NCI-H69 (cell line): ENCODE data around the gene SFTA2.
"Not testable (repeated sequence)": the region's sequence is repeated elsewhere in the genome, so short reads cannot be mapped to it uniquely, and the experiment has no call there.

Experiments
- DNase-seq: peaks from one replicate; lab custom pipeline; 2025; lab: John Stamatoyannopoulos, UW

Gene SFTA2

DNA sequence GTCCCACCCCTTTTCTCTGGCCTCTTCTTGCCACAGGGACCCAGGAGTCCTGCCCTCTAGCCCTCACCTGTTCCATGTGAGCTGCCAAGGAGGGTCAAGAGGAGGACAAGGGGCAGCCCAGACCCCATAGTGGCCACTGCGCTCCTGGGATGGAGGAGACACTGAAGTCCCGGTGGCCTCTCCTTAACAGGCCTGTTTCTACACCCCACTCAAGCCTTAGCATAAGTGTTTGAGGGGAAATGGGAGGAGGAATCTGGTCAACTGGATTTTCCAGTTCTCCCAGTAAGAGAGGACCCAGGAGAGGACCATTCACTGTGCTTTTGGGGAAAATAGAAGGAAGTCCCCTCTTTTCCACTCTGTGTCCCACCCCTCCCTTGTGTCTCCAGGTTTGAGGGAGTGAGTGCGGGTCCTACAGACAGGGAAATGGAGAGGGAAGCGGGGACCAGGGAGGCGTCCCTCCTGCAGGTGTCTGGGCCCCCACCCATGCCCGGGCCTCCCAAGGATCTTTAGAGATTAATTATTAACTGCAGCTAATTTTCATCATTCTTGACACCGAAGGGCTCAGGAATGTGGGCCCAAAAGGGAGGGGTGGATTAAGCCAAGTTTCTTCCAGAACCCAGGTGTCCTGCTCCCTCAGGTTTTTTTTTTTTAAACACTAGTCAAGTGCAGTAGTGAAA is at the start of gene SFTA2:
TSS of gene SFTA2 (minus strand) at position 202 of the 677 bp plus-strand sequence. CDS start at position 128, 74 bp downstream.
- no peak for DNase-seq

DNA sequence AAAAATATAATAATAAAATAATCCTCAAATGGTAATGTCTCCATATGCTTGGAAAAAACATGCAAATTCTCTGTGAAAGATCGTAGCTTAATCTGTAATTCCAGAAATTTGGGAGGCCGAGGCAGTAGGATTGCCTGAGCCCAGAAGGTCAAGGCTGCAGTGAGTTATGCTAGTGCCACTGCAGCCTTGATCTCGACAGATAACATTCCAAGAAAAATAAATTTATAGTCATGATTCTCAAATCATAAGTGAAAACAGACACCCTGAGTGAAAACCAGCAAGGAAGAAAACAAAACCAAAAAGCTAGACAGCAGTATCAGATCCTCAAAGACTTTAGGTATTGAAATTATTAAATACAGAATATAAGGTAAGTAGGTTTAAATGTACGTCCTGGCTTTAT is 47.7 kb upstream of the SFTA2 start:
- DNase-seq: no peak

DNA sequence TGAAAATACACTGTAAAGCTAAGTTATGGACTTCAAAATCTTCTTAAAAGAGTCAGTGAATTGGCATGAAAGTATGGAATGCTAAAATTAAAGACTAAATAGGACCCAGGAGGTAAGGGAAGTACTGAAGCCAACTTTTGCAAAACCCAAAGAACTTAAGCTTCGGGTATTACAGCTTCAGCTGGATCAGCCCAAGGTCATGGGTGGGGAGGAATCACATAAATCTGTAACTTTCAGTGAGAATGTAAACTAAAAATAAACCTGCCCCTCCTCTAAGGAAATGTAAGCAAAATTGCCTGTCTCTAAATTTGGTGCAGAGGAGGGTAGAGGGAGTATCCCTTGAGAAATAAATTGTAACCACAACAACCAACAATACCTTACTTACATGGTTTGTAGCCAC is 47.2 kb upstream of the SFTA2 start:
- DNase-seq: no peak

DNA sequence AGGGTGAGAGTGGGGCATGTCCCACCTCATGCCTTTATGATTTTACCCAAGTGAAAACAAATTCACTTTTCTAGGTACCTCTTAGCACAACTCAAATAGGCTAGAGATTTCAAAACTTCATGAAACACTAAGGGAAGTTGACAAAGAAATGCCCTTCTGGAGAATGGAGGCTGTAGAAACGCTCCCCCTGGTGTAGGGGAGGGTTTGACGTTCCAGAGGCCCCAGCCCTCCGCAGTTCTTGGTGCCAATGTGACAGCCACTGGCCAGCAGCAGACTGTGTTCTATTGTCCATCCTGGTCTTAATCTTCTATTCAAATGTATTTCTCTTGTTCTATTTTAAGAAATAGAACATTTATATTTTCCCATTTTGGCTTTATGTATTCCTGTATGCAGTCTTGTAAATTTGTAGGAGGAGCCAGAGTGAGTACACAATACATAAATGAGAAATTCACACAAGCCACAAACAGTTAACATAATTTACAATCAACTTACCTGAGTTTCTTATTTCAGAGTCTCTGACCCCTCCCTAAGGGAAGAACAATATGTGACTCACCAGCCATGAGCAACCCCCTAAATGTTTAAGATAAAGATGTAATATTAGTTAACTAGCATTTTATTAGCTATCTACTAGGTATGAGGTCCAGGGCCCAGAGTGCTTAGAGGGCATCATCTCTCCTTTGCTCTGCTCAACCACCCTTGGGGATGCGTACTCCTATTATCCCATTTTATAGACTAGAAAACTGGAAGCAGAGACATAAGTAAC is 42.7 kb upstream of the SFTA2 start:
- no peak for DNase-seq

DNA sequence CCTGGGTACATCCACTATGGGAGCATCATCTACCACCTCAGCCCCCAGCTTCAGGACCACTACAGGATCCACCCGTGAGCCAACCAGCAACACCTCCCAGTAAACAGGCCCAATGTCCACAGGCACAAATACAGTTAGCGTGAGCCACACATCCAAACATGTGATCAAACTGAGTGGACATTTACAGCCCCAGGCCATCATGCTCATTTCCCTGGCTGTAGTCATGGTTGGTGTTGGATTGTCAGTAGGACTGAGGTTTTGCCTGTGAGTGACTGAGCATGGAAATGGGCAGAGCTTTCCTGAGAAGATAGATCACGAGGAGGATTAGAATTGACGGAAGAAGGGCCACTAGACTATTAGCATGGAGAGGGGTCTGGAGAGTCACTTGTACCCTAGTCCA is 40.8 kb upstream of the SFTA2 start:
- DNase-seq: no peak

DNA sequence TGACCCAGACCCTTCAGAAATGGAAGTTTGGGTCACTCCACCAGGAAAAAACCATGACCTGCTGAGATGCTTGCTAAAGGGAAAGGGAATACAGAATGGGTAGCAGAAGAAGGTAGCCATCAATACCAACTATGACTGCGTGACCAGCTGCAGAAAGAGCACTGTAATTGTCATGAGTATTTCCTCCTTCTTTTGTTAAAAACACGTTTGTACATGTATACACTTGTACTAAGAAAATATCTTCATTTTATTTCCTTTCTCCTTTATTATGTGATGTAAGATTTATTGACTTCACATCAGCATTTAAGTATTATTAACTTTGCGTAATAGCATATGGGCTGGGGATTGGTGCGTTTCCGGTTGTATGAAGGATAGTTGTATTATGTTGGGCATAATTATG is 39.0 kb upstream of the SFTA2 start:
- no peak for DNase-seq

DNA sequence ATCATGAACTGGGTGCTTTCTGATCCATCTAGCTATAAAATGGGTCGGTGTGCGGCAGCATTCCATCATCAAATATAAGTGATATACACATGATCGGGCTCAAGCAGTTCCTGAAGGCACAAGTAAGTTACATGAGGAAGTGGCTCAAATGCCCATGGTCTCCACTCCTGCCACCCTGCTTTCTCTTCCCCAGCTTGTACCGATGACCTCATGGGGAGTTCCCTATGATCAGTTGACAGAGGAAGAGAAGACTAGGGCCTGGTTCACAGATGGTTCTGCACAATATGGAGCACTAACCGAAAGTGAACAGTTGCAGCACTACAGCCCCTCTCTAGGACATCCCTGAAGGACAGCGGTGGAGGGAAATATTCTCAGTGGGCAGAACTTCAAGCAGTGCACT is 37.2 kb upstream of the SFTA2 start:
- DNase-seq: not testable (repeated sequence)

DNA sequence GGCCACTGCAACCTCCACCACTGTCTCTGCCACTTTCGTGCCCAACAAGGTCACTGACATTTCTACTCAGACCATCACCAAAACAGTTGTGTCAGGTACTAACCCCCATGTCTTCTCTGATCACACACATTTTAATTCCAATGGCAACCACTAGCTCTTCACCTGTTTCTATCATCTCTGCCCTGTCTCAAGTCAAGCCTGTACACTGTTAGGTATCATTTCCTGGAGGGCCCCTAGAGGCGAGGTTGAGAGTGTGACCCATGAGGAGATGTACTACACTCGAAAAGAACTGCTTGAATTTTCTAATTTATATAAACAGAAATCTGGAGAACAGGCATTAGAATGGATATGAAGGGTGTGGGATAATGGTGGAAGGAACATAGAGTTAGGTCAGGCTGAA is 34.2 kb upstream of the SFTA2 start:
- no peak for DNase-seq

DNA sequence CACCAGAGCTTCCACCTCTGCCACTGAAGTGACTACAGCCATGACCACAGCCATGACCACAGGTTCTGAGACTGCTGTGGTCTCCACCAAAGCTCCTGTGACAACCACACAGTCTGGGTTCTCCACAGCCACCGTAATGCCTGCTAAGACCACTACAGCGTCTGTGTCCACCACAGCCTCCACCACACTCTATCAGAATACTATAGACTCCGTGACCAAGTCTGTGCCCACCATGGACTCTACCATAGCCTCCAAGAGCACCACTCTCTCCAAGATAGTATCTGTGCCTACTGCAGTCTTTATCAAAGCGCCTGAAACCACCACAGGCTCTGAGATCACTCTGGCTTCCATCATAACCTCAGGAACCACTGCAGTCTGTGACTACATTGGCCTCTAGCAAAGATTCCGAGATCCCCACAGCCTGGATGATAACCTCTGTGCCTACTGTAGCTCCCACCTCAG is 33.2 kb upstream of the SFTA2 start:
- no peak for DNase-seq

DNA sequence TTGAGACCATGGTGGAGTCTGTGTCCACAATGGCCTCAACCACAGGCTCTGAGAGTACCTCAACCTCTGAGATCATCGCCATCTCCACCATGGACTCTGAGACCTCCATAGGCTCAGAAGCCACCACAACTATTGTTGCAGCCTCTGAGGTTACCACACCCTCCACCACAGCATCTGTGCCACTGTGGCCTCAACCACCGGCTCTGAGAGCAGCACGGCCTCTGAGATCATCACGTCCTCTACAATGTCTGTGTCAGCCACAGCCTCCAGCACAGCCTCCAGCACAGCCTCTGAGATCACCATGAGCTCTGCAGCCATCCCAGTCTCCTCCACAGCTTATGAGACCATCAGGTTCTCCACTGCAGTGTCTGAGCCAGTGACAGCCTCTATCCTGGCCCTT is 32.1 kb upstream of the SFTA2 start:
- no peak for DNase-seq

DNA sequence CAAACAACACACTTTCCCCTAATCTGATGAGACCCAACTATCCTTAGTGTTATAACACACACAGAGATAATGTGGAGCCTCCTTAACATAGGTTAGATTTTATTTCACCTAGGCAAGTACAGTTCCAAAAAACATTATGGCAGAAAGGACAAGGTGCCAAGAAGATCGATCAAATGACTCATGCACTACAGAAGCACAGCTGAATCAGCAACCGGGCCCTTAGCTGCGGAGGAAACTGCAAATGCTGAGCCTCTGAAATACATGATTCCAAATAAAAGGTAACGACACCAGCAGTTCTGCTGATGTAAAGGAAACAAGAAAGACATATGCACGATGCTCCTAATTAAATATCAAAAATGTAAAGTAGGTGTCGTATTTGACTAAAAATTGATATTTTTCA is 31.7 kb upstream of the SFTA2 start:
- no peak for DNase-seq

DNA sequence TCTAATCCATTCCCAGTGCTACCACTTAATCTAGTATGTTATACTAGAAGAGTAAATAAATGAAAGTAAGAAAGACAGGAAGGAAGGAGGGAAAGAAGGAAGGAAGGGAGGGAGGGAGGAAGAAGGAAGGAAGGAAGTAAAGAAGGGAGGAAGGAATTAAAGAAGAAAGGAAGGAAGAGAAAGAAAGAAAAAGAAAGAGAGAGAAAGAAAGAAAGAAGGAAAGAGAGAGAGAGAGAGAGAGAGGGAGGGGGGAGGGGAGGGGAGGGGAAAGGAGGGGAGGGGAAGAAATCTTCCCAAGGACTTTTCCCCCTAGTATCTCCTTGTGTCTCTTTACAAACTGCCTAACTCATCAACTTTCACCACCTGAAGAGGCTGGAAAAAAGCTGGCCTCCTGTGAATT is 30.7 kb upstream of the SFTA2 start:
- DNase-seq: no peak

DNA sequence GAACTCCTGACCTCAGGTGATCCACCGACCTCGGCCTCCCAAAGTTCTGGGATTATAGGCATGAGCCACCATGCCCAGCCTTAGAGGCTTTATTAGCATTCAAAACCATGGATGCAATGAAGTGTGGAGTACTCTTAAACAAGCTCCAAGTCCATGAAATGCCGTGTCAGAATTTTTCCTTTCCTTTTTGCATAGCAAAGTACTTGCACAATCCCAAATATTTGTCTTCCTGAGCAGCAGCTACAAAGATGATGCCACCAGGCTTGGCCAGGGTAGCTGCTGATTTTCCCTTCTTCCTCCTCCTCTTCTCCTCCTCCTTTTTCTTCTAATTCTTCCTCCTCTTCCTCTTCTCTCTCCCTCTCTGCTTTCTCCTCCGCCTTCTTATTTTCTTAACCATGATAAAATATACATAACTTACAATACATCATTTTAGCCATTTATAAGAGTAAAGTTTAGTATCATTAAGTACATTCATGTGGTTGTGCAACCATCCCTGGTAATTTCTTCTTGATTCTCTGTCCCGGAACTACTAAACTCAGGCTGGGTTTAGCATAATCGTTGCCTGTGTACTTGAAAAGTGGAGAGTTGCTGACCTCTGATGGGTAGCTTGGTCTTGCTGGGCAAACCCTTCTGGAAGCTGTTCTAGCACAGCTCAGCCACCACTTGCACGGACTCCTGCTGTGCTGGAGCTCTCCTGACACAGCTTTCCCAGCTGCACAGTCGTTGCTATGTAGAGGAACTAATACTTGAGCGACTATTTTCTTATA is 29.1 kb upstream of the SFTA2 start:
- DNase-seq: no peak

DNA sequence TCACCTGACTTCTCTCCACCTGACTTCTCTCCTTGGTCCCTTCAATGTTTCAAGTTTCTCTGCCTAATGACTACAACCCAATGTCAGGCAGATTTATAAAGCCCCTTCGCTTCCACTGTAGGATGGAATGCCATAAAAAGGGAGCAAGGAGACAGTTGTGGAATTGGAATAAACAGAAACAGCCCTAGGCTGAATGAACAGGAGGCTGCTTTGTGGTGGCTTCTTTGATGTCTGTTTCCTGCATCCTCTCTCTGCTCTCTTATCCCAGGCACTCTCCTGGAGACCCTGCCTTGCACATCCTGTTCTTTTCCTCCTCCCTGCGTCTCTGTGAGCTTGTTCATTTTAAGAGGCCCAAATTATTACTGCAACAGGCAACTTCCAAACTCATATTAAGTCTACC is 25.7 kb upstream of the SFTA2 start:
- DNase-seq: no peak

DNA sequence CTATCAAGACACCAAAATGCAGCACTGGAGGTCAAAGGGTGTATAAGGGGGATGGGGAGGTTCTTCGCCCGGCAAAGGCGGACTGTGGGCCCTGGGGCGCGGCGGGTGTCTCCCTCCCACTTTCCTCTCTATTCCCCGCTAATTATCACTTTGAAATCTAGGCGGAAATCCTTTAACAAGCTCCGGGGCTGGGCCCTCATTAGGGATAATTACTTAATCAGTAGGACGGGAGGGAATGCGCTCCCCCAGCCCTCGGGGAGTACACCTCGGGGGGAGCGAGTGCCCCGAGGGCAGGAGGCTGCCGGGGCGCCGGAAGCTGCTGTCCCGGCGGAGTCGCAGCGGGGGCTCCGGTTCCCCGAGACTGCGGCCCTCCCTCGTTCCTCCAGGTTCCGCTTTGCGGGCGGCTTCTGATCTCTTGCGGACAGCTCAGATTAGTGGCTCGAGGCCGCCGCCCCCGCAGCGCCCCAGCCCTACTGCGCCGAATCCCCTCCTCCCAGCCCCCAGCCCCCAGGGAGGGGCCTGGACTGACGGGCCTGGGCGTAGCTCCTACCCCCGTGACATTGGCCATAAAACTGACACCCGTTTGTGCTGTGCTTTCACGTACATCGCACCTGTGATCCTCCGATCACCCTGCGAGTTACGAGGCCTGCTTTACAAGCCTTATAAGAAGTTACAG is 23.5 kb upstream of the SFTA2 start:
- peak; percentile 93 for DNase-seq

DNA sequence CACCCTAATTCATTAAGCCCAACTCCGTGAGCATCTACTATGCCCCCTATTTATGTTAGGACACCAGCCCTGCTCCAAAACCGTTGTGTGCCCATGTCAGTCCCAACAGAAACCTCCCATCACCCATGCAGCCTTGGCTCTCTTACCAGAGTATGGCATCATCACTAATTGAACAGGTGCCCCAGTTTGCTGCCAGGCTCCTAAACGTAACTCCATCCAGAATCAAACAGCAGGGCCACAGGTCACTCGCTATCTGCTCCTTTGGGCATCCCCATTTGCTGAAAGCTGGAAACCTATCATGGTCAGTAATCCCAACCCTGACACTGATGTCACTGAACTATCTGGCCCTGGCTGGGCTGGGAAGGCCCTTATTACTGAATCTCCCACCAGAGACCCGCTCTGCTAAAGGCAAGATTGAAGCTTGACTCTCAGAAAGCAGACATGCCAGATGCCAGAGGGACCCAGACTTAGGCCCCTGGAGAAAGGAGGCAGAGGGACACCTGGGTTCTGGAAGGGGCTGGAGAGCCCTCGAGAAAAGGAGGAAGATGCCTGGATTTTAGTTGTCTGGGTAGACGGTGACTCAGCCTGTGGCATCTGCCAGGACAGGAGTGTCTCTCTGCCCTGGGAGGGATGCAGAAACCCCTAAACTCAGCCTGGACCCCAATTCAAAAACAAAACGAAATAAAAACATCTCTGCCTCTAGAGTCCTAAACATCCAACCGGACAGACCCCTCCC is 22.8 kb upstream of the SFTA2 start:
- DNase-seq: peak; percentile 30

DNA sequence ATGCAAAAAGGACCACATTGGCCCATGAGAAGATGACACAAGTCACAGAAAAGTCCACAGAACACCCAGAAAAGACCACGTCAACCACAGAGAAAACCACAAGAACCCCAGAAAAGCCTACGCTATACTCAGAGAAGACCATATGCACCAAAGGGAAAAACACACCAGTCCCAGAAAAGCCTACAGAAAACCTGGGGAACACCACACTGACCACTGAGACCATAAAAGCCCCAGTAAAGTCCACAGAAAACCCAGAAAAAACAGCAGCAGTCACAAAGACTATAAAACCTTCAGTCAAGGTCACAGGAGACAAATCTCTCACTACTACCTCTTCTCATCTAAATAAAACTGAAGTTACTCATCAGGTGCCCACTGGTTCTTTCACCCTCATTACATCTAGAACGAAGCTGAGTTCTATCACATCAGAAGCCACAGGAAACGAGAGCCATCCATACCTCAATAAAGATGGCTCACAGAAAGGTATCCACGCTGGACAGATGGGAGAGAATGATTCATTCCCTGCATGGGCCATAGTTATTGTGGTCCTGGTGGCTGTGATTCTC is 20.0 kb upstream of the SFTA2 start:
- DNase-seq: no peak

DNA sequence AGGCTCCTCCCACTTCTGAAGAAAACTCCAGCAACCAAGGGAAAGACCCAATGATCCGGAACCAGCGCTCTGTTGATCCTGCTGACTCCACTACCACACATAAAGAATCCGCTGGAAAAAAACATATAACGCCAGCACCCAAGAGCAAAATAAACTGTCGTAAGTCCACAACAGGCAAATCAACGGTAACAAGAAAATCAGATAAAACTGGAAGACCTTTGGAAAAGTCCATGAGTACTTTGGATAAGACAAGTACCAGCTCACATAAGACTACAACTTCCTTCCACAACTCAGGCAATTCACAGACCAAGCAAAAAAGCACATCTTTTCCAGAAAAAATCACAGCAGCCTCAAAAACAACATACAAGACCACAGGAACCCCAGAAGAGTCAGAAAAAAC is 16.8 kb upstream of the SFTA2 start:
- no peak for DNase-seq

DNA sequence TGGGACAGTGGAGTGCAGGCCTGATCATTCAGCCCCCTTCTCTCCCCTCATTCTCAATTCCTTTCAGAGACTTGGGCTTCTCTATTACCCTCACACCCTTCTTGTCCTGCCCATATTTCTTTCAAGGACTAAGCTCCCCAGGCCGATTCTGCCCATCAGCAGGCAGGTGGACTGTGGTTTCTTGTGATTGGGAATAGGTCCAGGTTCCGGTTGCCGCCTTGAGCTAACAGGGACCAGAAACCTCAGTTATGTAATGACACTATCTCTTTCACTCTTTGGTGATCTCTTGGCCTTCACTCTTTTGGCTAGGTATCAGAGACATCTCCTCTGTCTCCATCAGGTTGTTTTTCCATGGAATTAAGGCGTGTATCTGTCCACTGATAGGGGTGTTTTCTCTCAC is 15.3 kb upstream of the SFTA2 start:
- DNase-seq: no peak

DNA sequence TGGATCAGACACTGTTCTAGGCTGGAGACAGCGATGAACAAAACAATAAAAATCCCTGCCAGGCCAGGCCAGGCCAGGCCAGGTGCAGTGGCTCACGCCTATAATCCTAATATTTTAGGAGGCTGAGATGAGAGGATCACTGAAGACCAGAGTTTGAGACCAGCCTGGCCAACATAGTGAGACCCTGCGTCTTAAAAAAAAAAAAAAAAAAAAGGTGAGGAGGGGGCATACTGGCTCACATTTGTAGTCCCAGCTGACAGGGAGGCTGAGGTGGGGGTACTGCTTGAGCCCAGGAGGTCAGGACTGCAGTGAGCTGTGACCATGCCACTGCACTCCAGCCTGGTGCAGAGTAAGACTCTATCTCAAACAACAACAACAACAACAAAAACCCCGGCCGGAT is 13.3 kb upstream of the SFTA2 start:
- no peak for DNase-seq

DNA sequence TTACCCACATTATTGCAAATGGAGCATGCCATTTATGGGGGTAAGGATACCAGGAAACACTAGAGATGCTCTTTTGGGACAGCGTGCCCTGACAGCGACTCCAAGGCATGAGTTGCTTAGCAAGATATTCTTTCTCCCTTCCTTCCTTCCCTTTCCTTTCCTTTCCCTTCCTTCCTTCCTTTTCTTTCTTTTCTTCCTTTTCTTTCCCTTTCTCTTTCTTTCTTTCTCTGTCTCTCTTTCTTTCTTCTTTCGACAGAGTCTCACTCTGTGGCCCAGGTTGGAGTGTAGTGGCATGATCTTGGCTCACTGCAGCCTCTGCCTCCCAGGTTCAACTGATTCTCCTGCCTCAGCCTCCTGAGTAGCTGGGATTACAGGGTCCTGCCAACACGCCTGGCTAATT is 12.1 kb upstream of the SFTA2 start:
- no peak for DNase-seq
